Right lobe of liver (tissue), 6 donors: ENCODE data around the gene CLEC16A. TPM values are rescaled to one million over a fixed set of nuclear protein-coding genes. Genes with fewer than 3 reads are reported as not detected.
A peak's percentile ranks its signal among the peaks of the same experiment; 100 is the strongest.

ENCODE experiments used
- ATAC-seq, 4 donors: fragments of 200-7000 bp; cut with Tn5 transposase; one replicate each; pipeline ENCODE4 v1.9.1; 2020; ENCODE audit warnings: mild to moderate bottlenecking in 4 of 4, moderate library complexity in 4 of 4
- DNase-seq, 3 donors: peaks; one replicate each; pipeline ENCODE4 v3.0.0-alpha.2; 2020
- H3K27ac ChIP-seq, 3 donors: fragments of 200-600 bp; one replicate each; pipeline ENCODE4 v1.8.0; 2022
- H3K27me3 ChIP-seq, 2 donors: fragments of 200-600 bp; one replicate each; pipeline ENCODE4 v1.8.0; 2022
- H3K36me3 ChIP-seq, 4 donors: fragments of 200-600 bp; sonication (generic) in 1 of 4; one replicate each; pipeline versions ENCODE4 v1.5.1 to v1.8.0; 2017 to 2022; ENCODE audit warnings: control low read depth in 1 of 4
- H3K4me1 ChIP-seq, 4 donors: fragments of 200-600 bp; sonication (generic) in 1 of 4; one replicate each; pipeline versions ENCODE4 v1.5.1 to v1.8.0; 2017 to 2022; ENCODE audit warnings: control low read depth in 1 of 4
- H3K4me3 ChIP-seq, 3 donors: fragments of 200-600 bp; one replicate each; pipeline ENCODE4 v1.8.0; 2022
- H3K9me3 ChIP-seq, 4 donors: fragments of 200-600 bp; sonication (generic) in 1 of 4; one replicate each; pipeline versions ENCODE4 v1.5.1 to v1.8.0; 2017 to 2022; ENCODE audit warnings: control low read depth in 1 of 4
- POLR2A ChIP-seq: fragments of 450-650 bp; IDR thresholded peaks from one replicate; pipeline ENCODE4 v1.6.1; 2017; ENCODE audit warnings: antibody characterized with exemption, mild to moderate bottlenecking
- WGBS: methylation state at CpG from one replicate; pipeline ENCODE4 v1.1.6; 2018; ENCODE audit warnings: low coverage, low lambda C conversion rate; ENCODE audit not compliant: insufficient coverage; ENCODE audit errors: missing lambda C conversion rate; 5-methylcytosine and 5-hydroxymethylcytosine counted together
- intact Hi-C, 2 donors: fragments of 100-400 bp; cut with DNase I; formaldehyde crosslinking; loops; one replicate each; pipeline versions ENCODE4 v1.11.2 to v1.14.1; 2022
- total RNA-seq, 6 experiments: library from RNA; depleted of rRNA in 2 of 6; stranded (reverse); fragments of >200 nt in 2 of 6; fragmentation: NEBNext Ultra II Directional in 3 of 6; extraction: Animal tissue kit (Norgen Biotek cat#: 25700) in 3 of 6; gene quantifications; one replicate each; pipeline versions ENCODE4 v1.1.0 to v1.2.4, GENCODE V29; 2016 to 2023
- TF ChIP-seq, protein P1 (sequence below), 4 donors: fragments of 200-600 bp in 3 of 4; fragments of 450-650 bp in 1 of 4; IDR thresholded peaks; one replicate each; pipeline versions ENCODE4 v1.5.1 to v1.8.0; 2016 to 2022; ENCODE audit warnings: antibody characterized with exemption in 4 of 4, mild to moderate bottlenecking in 2 of 4
- donor health status: DM: no; HTN: yes; CAD: no.
- donor health status: DM: no; HTN: no; CAD: no.
- donor health status: DM: no; HTN: no; CAD: no.
- donor health status: DM: no; HTN: yes; CAD: no.
- donor health status: DM: no; HTN: yes; CAD: no.

Gene CLEC16A
- total RNA-seq, 6 experiments from 2014 or later = 15.2 to 25.9 (median 19.8) TPM

DNA sequence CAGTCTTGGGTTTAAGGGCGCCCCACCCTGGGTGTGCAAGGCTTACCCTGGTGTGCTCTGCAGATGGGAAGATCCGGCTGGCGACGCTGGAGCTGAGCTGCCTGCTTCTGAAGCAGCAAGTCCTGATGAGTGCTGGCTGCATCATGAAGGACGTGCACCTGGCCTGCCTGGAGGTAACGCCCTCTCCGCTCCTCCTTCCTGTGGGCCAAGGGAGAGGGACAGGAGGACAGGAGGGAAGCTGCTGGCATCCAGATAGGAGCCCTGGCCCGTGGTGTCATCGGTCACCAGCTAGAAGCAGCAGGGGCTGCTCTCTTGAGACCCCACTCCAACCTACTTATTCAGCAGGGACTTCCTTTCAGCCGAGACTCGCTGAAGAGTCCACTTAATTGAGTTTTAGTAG is 97.8 kb downstream of the CLEC16A start:
- ATAC-seq = no peak
- no peaks in the 10 kb centered on the region for H3K27me3 ChIP-seq

DNA sequence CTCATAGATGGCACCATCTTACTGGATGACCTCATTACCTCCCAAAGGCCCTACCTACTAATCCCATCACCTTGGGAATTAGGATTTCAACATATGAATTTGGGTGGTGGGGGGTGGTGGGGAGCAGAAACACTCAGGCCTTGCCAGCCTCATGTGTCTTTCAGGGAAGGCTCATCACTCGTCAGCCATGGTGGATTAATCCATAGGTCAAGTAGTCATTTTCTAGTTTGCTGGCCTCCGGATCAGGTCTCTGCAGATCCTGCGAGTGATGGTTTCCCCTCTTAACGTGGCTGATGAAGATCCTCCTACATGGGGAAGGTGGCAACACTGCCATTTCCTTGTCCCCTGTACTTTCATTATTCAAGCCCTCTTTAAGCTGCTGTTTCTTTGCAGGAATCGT is 101.1 kb downstream of the CLEC16A start:
- peaks cover 4 to 36% (median 9%) of the 10 kb centered on the region in 4 donors for H3K36me3 ChIP-seq
- peak in 1 of 3 donors; percentile 18 for DNase-seq
- ATAC-seq = no peak
- 90% methylated on average over 2 of the region's 5 CpGs for WGBS
- no peaks in the 10 kb centered on the region for H3K9me3 ChIP-seq
- no peak overlapping the region for H3K27ac ChIP-seq
- intact Hi-C loops = no loop called here
- H3K4me3 ChIP-seq = no peak overlapping the region
- no peaks in the 10 kb centered on the region for H3K4me1 ChIP-seq
- TF ChIP-seq, protein P1, sequence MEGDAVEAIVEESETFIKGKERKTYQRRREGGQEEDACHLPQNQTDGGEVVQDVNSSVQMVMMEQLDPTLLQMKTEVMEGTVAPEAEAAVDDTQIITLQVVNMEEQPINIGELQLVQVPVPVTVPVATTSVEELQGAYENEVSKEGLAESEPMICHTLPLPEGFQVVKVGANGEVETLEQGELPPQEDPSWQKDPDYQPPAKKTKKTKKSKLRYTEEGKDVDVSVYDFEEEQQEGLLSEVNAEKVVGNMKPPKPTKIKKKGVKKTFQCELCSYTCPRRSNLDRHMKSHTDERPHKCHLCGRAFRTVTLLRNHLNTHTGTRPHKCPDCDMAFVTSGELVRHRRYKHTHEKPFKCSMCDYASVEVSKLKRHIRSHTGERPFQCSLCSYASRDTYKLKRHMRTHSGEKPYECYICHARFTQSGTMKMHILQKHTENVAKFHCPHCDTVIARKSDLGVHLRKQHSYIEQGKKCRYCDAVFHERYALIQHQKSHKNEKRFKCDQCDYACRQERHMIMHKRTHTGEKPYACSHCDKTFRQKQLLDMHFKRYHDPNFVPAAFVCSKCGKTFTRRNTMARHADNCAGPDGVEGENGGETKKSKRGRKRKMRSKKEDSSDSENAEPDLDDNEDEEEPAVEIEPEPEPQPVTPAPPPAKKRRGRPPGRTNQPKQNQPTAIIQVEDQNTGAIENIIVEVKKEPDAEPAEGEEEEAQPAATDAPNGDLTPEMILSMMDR (IDR thresholded peaks at IDR 0.05) = no peak
- no peak for TF ChIP-seq POLR2A
- no peaks in the 10 kb centered on the region for H3K27me3 ChIP-seq

More for the DNA sequence above, 97.8 kb downstream of the CLEC16A start:
- no peak for TF ChIP-seq POLR2A
- TF ChIP-seq, protein P1 (IDR thresholded peaks at IDR 0.05) = no peak
- intact Hi-C loops = no loop called here
- 86% methylated on average over 2 of the region's 11 CpGs for WGBS
- Histone ChIP-seq H3K4me3 (no peak overlapping the region), H3K4me1 (no peaks in the 10 kb centered on the region), H3K36me3 (peaks cover 4 to 36% (median 11%) of the 10 kb centered on the region in 4 donors), H3K27ac (no peak overlapping the region), H3K9me3 (no peaks in the 10 kb centered on the region)
- no peak for DNase-seq

DNA sequence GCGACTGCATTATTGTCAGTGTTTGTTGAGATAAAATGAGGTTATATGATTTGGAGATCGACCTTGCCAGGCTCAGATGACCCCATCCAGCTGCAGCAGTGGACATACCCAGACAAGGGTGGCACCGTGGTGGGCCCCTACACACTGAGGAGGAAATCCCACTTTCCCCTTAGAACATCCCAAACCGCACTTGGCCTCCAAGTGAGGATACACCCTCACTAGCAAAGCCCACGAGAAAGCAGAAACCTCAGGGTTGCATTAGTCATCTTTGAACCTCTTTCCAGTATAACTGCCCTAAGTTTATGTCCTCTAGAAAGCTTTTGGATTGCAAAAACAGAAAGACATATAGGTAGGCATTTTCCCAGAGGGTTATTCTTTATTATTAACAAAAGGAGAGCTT is 101.5 kb downstream of the CLEC16A start:
- TF ChIP-seq, protein P1 (IDR thresholded peaks at IDR 0.05) = no peak
- no peak for TF ChIP-seq POLR2A
- H3K4me3 ChIP-seq = no peak overlapping the region
- no peak for ATAC-seq
- H3K9me3 ChIP-seq = no peaks in the 10 kb centered on the region
- peak in 1 of 3 donors; percentile 13 for DNase-seq
- H3K27ac ChIP-seq = no peak overlapping the region
- peaks cover 4 to 33% (median 9%) of the 10 kb centered on the region in 4 donors for H3K36me3 ChIP-seq
- intact Hi-C loops = no loop called here
- WGBS = 90% methylated on average over 3 of the region's 5 CpGs
- H3K4me1 ChIP-seq = no peaks in the 10 kb centered on the region
- H3K27me3 ChIP-seq = no peaks in the 10 kb centered on the region

DNA sequence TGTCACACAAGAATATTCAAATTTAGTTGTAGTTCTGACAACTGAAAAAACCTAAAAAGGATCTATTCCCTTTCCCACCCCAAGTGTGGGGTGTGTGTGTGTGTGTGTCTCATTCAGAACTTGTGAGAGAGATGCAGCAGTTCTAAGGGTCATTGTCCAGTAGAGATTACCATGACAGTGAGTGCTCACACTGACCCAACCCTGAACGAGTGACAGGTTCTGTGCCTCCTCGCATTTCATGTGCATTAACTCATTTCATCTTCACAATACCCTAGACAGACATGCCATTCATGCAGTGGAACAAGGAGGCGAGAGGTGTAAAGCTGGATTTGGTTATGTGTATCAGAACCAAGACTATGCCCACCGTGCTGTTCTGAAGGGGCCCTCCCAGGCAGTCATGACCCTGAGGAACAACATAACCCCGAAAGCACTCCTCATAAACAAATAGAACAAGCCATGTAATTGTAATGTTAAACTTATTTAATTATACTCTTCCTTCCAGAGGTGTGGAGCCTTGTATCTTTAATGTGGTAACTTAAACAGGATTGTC is 102.1 kb downstream of the CLEC16A start:
- Histone ChIP-seq H3K27ac (no peak overlapping the region), H3K9me3 (no peaks in the 10 kb centered on the region), H3K4me1 (no peaks in the 10 kb centered on the region), H3K36me3 (peaks cover 4 to 28% (median 9%) of the 10 kb centered on the region in 4 donors), H3K4me3 (no peak overlapping the region), H3K27me3 (no peaks in the 10 kb centered on the region)
- peak in 1 of 3 donors; percentile 12 for DNase-seq
- intact Hi-C loops = no loop called here
- TF ChIP-seq, protein P1 (IDR thresholded peaks at IDR 0.05) = no peak
- no peak for TF ChIP-seq POLR2A
- WGBS = 93% methylated on average over 3 of the region's 5 CpGs
- no peak for ATAC-seq
